ENCODE data around the gene CARD9.

Gene CARD9

DNA sequence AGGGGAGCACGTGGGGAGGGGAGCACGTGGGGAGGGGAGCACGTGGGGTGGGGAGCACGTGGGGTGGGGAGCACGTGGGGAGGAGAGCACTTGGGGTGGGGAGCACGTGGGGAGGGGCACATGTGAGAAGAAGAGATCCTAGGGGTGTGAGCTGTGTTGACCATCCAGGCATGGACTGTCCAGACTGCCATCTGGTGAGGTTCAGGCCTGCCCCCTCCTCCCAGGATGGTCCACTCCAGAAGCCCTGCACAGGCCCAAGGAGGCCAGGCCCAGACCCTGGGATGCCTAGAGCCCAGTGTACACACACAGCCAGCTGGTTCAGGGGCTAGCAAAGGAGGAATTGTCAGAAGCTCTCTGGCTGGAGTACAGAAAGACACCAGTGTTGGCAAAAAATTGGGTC is 24.2 kb upstream of the CARD9 start:
- TF ChIP-seq ZFHX2 (tag by site-specific recombination; conservative IDR thresholded peaks at IDR 0.05) (no peak), ZNF626 (tag by site-specific recombination; IDR thresholded peaks at IDR 0.05) (no peak), ZNF214 (tag by site-specific recombination; IDR thresholded peaks at IDR 0.05; ENCODE audit: borderline replicate concordance) (no peak), ZBTB7A (tag by site-specific recombination; IDR thresholded peaks at IDR 0.05; ENCODE audit: low read depth) (no peak), ZNF624 (tag by site-specific recombination; IDR thresholded peaks at IDR 0.05) (no peak), YY2 (tag by site-specific recombination; IDR thresholded peaks at IDR 0.05) (no peak), ZNF292 (tag by site-specific recombination; IDR thresholded peaks at IDR 0.05; ENCODE audit: borderline replicate concordance, low read depth) (no peak), ZIC2 (tag by site-specific recombination; IDR thresholded peaks at IDR 0.05) (no peak), ZNF621 (tag by site-specific recombination; IDR thresholded peaks at IDR 0.05) (no peak), ZNF175 (tag by site-specific recombination; IDR thresholded peaks at IDR 0.05) (no peak), EGR2 (tag by site-specific recombination; IDR thresholded peaks at IDR 0.05; ENCODE audit: low read depth) (no peak), ZNF521 (tag by site-specific recombination; IDR thresholded peaks at IDR 0.05) (no peak), OSR2 (tag by site-specific recombination; IDR thresholded peaks at IDR 0.05) (no peak), ZNF48 (tag by site-specific recombination; IDR thresholded peaks at IDR 0.05) (no peak), MYNN (tag by site-specific recombination; IDR thresholded peaks at IDR 0.05; ENCODE audit: borderline replicate concordance) (no peak), ZNF544 (tag by site-specific recombination; IDR thresholded peaks at IDR 0.05) (no peak), ZNF623 (tag by site-specific recombination; IDR thresholded peaks at IDR 0.05) (no peak)
- TF ChIP-seq, protein P1, sequence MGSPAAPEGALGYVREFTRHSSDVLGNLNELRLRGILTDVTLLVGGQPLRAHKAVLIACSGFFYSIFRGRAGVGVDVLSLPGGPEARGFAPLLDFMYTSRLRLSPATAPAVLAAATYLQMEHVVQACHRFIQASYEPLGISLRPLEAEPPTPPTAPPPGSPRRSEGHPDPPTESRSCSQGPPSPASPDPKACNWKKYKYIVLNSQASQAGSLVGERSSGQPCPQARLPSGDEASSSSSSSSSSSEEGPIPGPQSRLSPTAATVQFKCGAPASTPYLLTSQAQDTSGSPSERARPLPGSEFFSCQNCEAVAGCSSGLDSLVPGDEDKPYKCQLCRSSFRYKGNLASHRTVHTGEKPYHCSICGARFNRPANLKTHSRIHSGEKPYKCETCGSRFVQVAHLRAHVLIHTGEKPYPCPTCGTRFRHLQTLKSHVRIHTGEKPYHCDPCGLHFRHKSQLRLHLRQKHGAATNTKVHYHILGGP (tag by site-specific recombination; IDR thresholded peaks at IDR 0.05) = no peak
- TF ChIP-seq, protein P2, sequence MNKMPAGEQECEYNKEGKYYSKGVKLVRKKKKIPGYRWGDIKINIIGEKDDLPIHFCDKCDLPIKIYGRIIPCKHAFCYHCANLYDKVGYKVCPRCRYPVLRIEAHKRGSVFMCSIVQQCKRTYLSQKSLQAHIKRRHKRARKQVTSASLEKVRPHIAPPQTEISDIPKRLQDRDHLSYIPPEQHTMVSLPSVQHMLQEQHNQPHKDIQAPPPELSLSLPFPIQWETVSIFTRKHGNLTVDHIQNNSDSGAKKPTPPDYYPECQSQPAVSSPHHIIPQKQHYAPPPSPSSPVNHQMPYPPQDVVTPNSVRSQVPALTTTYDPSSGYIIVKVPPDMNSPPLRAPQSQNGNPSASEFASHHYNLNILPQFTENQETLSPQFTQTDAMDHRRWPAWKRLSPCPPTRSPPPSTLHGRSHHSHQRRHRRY (tag by site-specific recombination; IDR thresholded peaks at IDR 0.05) = no peak
- TF ChIP-seq, protein P3, sequence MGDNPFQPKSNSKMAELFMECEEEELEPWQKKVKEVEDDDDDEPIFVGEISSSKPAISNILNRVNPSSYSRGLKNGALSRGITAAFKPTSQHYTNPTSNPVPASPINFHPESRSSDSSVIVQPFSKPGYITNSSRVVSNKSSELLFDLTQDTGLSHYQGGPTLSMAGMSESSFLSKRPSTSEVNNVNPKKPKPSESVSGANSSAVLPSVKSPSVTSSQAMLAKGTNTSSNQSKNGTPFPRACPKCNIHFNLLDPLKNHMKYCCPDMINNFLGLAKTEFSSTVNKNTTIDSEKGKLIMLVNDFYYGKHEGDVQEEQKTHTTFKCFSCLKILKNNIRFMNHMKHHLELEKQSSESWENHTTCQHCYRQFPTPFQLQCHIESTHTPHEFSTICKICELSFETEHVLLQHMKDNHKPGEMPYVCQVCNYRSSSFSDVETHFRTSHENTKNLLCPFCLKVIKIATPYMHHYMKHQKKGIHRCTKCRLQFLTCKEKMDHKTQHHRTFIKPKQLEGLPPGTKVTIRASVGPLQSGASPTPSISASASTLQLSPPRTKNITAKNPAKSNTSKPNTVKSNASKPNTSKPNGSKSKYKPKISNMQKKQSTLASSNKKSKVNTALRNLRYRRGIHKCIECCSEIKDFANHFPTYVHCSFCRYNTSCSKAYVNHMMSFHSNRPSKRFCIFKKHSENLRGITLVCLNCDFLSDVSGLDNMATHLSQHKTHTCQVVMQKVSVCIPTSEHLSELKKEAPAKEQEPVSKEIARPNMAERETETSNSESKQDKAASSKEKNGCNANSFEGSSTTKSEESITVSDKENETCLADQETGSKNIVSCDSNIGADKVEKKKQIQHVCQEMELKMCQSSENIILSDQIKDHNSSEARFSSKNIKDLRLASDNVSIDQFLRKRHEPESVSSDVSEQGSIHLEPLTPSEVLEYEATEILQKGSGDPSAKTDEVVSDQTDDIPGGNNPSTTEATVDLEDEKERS (tag by site-specific recombination; IDR thresholded peaks at IDR 0.05) = no peak
- Histone ChIP-seq H3K36me3 (ENCODE audit: control insufficient read depth in 2 of 2, insufficient read depth in 1 of 2, low read length in 2 of 2) (peaks cover 10 to 78% of the 10 kb centered on the region in 2 experiments), H3K9me3 (ENCODE audit: control insufficient read depth, insufficient read depth, low read depth, low read length) (no peaks in the 10 kb centered on the region), H3K4me3 (ENCODE audit: low read depth, low read length) (no peak overlapping the region), H3K4me1 (ENCODE audit: control insufficient read depth, insufficient read depth, low read length) (no peaks in the 10 kb centered on the region), H3K27ac (ENCODE audit: extremely low read depth, low read depth, low read length) (no peak overlapping the region)
- POLR2A ChIA-PET = interaction anchor here (0.7 to 3.4 kb wide), 6 partner anchors 9 to 37 kb away, joined by 3 to 10 read pairs (median 6); partner anchors contain the start of gene DNLZ
- CTCF ChIA-PET = interaction anchor here (1.3 to 3.3 kb wide), 3 partner anchors 10 to 77 kb away, joined by 3 to 13 read pairs (median 4); no protein-coding TSS in a partner anchor

DNA sequence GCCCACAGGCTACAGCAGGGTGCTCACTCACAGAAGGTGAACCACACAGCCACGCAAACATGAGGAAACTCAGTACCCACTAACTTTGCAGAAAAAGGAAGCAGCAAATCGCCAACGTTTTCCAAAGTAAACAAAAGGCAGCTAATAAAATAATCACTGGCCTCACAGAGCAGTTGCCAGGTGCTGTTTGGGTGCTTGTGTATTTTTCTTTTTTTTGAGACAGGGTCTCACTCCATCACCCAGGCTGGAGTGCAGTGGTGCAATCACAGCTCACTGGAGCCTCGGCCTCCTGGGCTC is 22.7 kb upstream of the CARD9 start:
- ChIA-PET POLR2A (interaction anchor here (1.1 to 3.4 kb wide), 5 partner anchors 9 to 33 kb away, joined by 3 to 10 read pairs (median 7); partner anchors contain the start of genes DNLZ, ENTR1 and PMPCA), CTCF (interaction anchor here (0.7 to 3.3 kb wide), 5 partner anchors 19 to 323 kb away, joined by 3 to 13 read pairs (median 4); partner anchors contain the start of gene DNLZ)
- H3K4me1 ChIP-seq (ENCODE audit: control insufficient read depth, insufficient read depth, low read length) = no peaks in the 10 kb centered on the region
- H3K36me3 ChIP-seq (ENCODE audit: control insufficient read depth in 2 of 2, insufficient read depth in 1 of 2, low read length in 2 of 2) = peaks cover 10 to 79% of the 10 kb centered on the region in 2 experiments
- no peak overlapping the region for H3K27ac ChIP-seq (ENCODE audit: extremely low read depth, low read depth, low read length)
- no peak overlapping the region for H3K4me3 ChIP-seq (ENCODE audit: low read depth, low read length)
- no peaks in the 10 kb centered on the region for H3K9me3 ChIP-seq (ENCODE audit: control insufficient read depth, insufficient read depth, low read depth, low read length)
- TF ChIP-seq WT1 (tag by site-specific recombination; IDR thresholded peaks at IDR 0.05) (no peak), ZNF707 (tag by site-specific recombination; IDR thresholded peaks at IDR 0.05) (no peak), ZFHX2 (tag by site-specific recombination; conservative IDR thresholded peaks at IDR 0.05) (no peak)
- TF ChIP-seq, protein P4, sequence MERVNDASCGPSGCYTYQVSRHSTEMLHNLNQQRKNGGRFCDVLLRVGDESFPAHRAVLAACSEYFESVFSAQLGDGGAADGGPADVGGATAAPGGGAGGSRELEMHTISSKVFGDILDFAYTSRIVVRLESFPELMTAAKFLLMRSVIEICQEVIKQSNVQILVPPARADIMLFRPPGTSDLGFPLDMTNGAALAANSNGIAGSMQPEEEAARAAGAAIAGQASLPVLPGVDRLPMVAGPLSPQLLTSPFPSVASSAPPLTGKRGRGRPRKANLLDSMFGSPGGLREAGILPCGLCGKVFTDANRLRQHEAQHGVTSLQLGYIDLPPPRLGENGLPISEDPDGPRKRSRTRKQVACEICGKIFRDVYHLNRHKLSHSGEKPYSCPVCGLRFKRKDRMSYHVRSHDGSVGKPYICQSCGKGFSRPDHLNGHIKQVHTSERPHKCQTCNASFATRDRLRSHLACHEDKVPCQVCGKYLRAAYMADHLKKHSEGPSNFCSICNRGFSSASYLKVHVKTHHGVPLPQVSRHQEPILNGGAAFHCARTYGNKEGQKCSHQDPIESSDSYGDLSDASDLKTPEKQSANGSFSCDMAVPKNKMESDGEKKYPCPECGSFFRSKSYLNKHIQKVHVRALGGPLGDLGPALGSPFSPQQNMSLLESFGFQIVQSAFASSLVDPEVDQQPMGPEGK (tag by site-specific recombination; IDR thresholded peaks at IDR 0.05) = no peak
- TF ChIP-seq, protein P5, sequence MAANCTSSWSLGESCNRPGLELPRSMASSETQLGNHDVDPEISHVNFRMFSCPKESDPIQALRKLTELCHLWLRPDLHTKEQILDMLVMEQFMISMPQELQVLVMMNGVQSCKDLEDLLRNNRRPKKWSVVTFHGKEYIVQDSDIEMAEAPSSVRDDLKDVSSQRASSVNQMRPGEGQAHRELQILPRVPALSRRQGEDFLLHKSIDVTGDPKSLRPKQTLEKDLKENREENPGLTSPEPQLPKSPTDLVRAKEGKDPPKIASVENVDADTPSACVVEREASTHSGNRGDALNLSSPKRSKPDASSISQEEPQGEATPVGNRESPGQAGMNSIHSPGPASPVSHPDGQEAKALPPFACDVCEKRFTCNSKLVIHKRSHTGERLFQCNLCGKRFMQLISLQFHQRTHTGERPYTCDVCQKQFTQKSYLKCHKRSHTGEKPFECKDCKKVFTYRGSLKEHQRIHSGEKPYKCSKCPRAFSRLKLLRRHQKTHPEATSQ (tag by site-specific recombination; IDR thresholded peaks at IDR 0.05) = no peak

Data from HEK293 (cell line).